HepG2 (cell line): Measurements from ENCODE around the gene TTLL8. TPM values are rescaled to one million over a fixed set of nuclear protein-coding genes. Genes with fewer than 3 reads are reported as not detected.

Source experiments
- ATAC-seq: fragments of 200-7000 bp; cut with Tn5 transposase; 3 replicates; pipeline ENCODE4 v1.9.1; 2020; ENCODE audit warnings: mild to moderate bottlenecking, moderate library complexity
- BruUV-seq: library from RNA; stranded (reverse); fragments of 400-500 nt; replicated peaks from 2 replicates; lab custom pipeline; 2021; lab: Mats Ljungman, UMichigan
- CTCF ChIA-PET: fragments of 300-600 bp; formaldehyde crosslinking; extraction: SDS; loops from one replicate; lab custom pipeline; 2021; ENCODE audit warnings: low total read pairs, inconsistent platforms, low intra/inter-chr PET ratio; lab: Yijun Ruan, JAX
- POLR2A ChIA-PET: fragments of 350-600 bp; sonication (Branson Sonifier 250); formaldehyde crosslinking; loops from one replicate; lab custom pipeline; 2020; ENCODE audit warnings: antibody characterized with exemption, inconsistent platforms; lab: Yijun Ruan, JAX
- DNase-seq: peaks from one replicate; pipeline ENCODE4 v3.0.0-alpha.2; 2015; ENCODE audit warnings: low spot score
- FAIRE-seq: peaks from 3 replicates; lab custom pipeline; 2011; peaks lifted over from hg19 to GRCh38; lab: Jason Lieb, UNC
- H2AFZ ChIP-seq: one replicate; pipeline ENCODE4 v1.6.1; 2011; ENCODE audit warnings: low read length, inconsistent platforms
- H3K27ac ChIP-seq: fragments of 300-600 bp; 3 replicates; pipeline ENCODE4 v1.8.0; 2011; ENCODE audit warnings: mixed run types, mild to moderate bottlenecking, mixed read lengths, low read length, inconsistent platforms; ENCODE audit not compliant: insufficient read depth; ENCODE audit errors: extremely low read length
- H3K27me3 ChIP-seq, 2 experiments: fragments of 200-600 bp in 1 of 2; 2 replicates in 1 of 2; 3 replicates in 1 of 2; pipeline versions ENCODE4 v1.6.0 to v1.8.0; 2011; ENCODE audit warnings: low read length in 2 of 2, mild to moderate bottlenecking in 2 of 2, moderate library complexity in 2 of 2, inconsistent platforms in 1 of 2; ENCODE audit not compliant: insufficient read depth in 2 of 2, control insufficient read depth in 1 of 2
- H3K36me3 ChIP-seq, 2 experiments: fragments of 200-600 bp in 1 of 2; replicated peaks in 1 of 2; 2 replicates in 1 of 2; 3 replicates in 1 of 2; pipeline versions ENCODE4 v1.5.1 to v1.8.0; 2011; ENCODE audit warnings: low read length in 2 of 2, inconsistent platforms in 1 of 2; ENCODE audit not compliant: insufficient read depth in 2 of 2, control insufficient read depth in 1 of 2
- H3K4me1 ChIP-seq: 2 replicates; pipeline ENCODE4 v1.5.1; 2012; ENCODE audit warnings: low read length, inconsistent platforms; ENCODE audit not compliant: insufficient read depth
- H3K4me2 ChIP-seq: 2 replicates; pipeline ENCODE4 v1.6.0; 2011; ENCODE audit warnings: low read depth, low read length, inconsistent platforms
- H3K4me3 ChIP-seq, 3 experiments: fragments of 200-600 bp in 1 of 3; sonication (generic), shearing (Covaris generic) in 1 of 3; replicated peaks in 1 of 3; 2 replicates each; pipeline ENCODE4 v1.5.1; 2011 to 2016; ENCODE audit warnings: low read length in 3 of 3, inconsistent platforms in 2 of 3, low read depth in 2 of 3, mild to moderate bottlenecking in 2 of 3, control low read depth in 1 of 3, mixed read lengths in 1 of 3; ENCODE audit not compliant: insufficient read depth in 1 of 3
- H3K79me2 ChIP-seq: one replicate; pipeline ENCODE4 v1.6.1; 2011; ENCODE audit warnings: low read length, inconsistent platforms; ENCODE audit not compliant: insufficient read depth
- H3K9ac ChIP-seq: 2 replicates; pipeline ENCODE4 v1.6.0; 2011; ENCODE audit warnings: mild to moderate bottlenecking, low read depth, low read length, inconsistent platforms; ENCODE audit not compliant: insufficient read depth
- H3K9me3 ChIP-seq: 2 replicates; pipeline ENCODE4 v1.5.1; 2012; ENCODE audit warnings: mild to moderate bottlenecking, low read length
- H4K20me1 ChIP-seq: 2 replicates; pipeline ENCODE4 v1.6.0; 2011; ENCODE audit warnings: inconsistent platforms, mild to moderate bottlenecking, low read length, moderate library complexity; ENCODE audit not compliant: insufficient read depth
- AHR ChIP-seq: IDR thresholded peaks from 2 replicates; pipeline ENCODE4 v1.6.1; 2018; ENCODE audit warnings: missing genetic modification reagents, missing compliant biosample characterization
- ATF7 ChIP-seq, 2 experiments: fragments of 450-650 bp in 1 of 2; sonication (generic) in 1 of 2; formaldehyde crosslinking in 1 of 2; IDR thresholded peaks; 2 replicates each; pipeline versions ENCODE4 v1.4.0 to v1.6.1; 2016 to 2020; ENCODE audit warnings: antibody characterized with exemption in 1 of 2, mild to moderate bottlenecking in 1 of 2, missing genetic modification reagents in 1 of 2
- BRD4 ChIP-seq: sonication (generic); formaldehyde crosslinking; IDR thresholded peaks from 2 replicates; pipeline ENCODE4 v1.4.0; 2020; ENCODE audit warnings: missing genetic modification reagents
- HMG20A ChIP-seq: IDR thresholded peaks from 2 replicates; pipeline ENCODE4 v1.6.1; 2016; ENCODE audit warnings: borderline replicate concordance
- JUN ChIP-seq: sonication (generic); formaldehyde crosslinking; IDR thresholded peaks from 2 replicates; pipeline ENCODE4 v1.4.0; 2020; ENCODE audit warnings: mild to moderate bottlenecking, missing genetic modification reagents
- TEAD2 ChIP-seq: sonication (generic); formaldehyde crosslinking; IDR thresholded peaks from 2 replicates; pipeline ENCODE4 v1.9.0; 2021; ENCODE audit warnings: missing genetic modification reagents
- TIGD3 ChIP-seq: sonication (generic); formaldehyde crosslinking; IDR thresholded peaks from 2 replicates; pipeline ENCODE4 v1.5.1; 2020; ENCODE audit warnings: mild to moderate bottlenecking, missing genetic modification reagents, borderline replicate concordance
- WIZ ChIP-seq: sonication (generic); formaldehyde crosslinking; IDR thresholded peaks from 2 replicates; pipeline ENCODE4 v1.5.1; 2020; ENCODE audit warnings: mild to moderate bottlenecking, missing genetic modification reagents
- ZFP36L2 ChIP-seq: sonication (generic); formaldehyde crosslinking; IDR thresholded peaks from 2 replicates; pipeline ENCODE4 v1.4.0; 2020; ENCODE audit warnings: missing genetic modification reagents
- ZNF101 ChIP-seq: sonication (generic); formaldehyde crosslinking; IDR thresholded peaks from 2 replicates; pipeline ENCODE4 v1.4.0; 2020; ENCODE audit warnings: mild to moderate bottlenecking, low read depth, missing genetic modification reagents, borderline replicate concordance
- ZNF337 ChIP-seq: sonication (generic); formaldehyde crosslinking; IDR thresholded peaks from 2 replicates; pipeline ENCODE4 v1.5.1; 2020; ENCODE audit warnings: missing genetic modification reagents, low read depth, mild to moderate bottlenecking, borderline replicate concordance
- ZNF576 ChIP-seq: sonication (generic); formaldehyde crosslinking; IDR thresholded peaks from 2 replicates; pipeline ENCODE4 v1.4.0; 2020; ENCODE audit warnings: mild to moderate bottlenecking, missing genetic modification reagents
- ZNF616 ChIP-seq: sonication (generic); formaldehyde crosslinking; IDR thresholded peaks from 2 replicates; pipeline ENCODE4 v1.5.0; 2020; ENCODE audit warnings: low read depth, mild to moderate bottlenecking, missing genetic modification reagents
- WGBS: methylation state at CpG from one replicate; pipeline ENCODE4 v1.1.6; 2017; ENCODE audit warnings: low lambda C conversion rate; 5-methylcytosine and 5-hydroxymethylcytosine counted together
- in situ Hi-C: cut with HindIII; loops from 2 replicates; pipeline ENCODE4 v1.10.0; 2017; ENCODE audit warnings: low pct_unique_long_range_greater_than_20kb; ENCODE audit not compliant: extremely low pct_ligation_motif_present
- intact Hi-C: fragments of 100-400 bp; cut with micrococcal nuclease; formaldehyde crosslinking; loops from one replicate; pipeline ENCODE4 v1.10.0; 2022; ENCODE audit not compliant: unreplicated experiment
- polyA plus RNA-seq, 8 experiments: library from polyadenylated mRNA; depleted of rRNA in 3 of 8; stranded (reverse) in 7 of 8; unstranded in 1 of 8; fragments of >200 nt; fragmentation: Illumina TruSeq in 4 of 8; extraction: Trizol in 4 of 8; gene quantifications; 2 replicates each; pipeline versions ENCODE4 v1.2.1 to v1.2.3, GENCODE V29; 2011 to 2016; ENCODE audit warnings: low read depth in 4 of 8, missing spikeins in 1 of 8, mixed read lengths in 1 of 8; ENCODE audit not compliant: insufficient read depth in 1 of 8
- total RNA-seq, 5 experiments: library from RNA; depleted of rRNA; stranded (reverse); fragments of >200 nt; fragmentation: Illumina TruSeq; extraction: Trizol; gene quantifications; 2 replicates each; pipeline ENCODE4 v1.2.3, GENCODE V29; 2016; ENCODE audit warnings: low read depth in 1 of 5
- TF ChIP-seq, protein P1 (sequence below): IDR thresholded peaks from 2 replicates; pipeline ENCODE4 v1.6.1; 2012; ENCODE audit warnings: inconsistent platforms

TTLL8 gene
- total and polyA plus RNA-seq, 2 of the 13 experiments (the other 11 are each of a cell fraction or from before 2014, with no cell fraction given) = not detected

GRCh38 chr22:50041361-50042065 lies 16.6 kb downstream of the TTLL8 start:
- CTCF ChIA-PET = no interaction called here
- in situ Hi-C loops = no loop called here
- Histone ChIP-seq H3K4me2 (no peak overlapping the region), H3K27ac (no peak overlapping the region), H3K79me2 (no peaks in the 10 kb centered on the region), H3K9ac (no peak overlapping the region), H3K4me3 (no peak overlapping the region), H3K27me3 (peaks cover 3 to 50% of the 10 kb centered on the region in 2 experiments), H3K4me1 (no peaks in the 10 kb centered on the region), H4K20me1 (no peaks in the 10 kb centered on the region), H3K36me3 (no peaks in the 10 kb centered on the region), H2AFZ (no peak overlapping the region), H3K9me3 (no peaks in the 10 kb centered on the region)
- FAIRE-seq = no peak
- no peak for TF ChIP-seq ZNF101 (CRISPR knock-in tag)
- POLR2A ChIA-PET = no interaction called here
- BruUV-seq = no TSS peak
- DNase-seq = no peak
- WGBS = 16% methylated on average over 12 of the region's 17 CpGs
- intact Hi-C loops = no loop called here
- no peak for ATAC-seq

GRCh38 chr22:50040717-50041116 lies 17.4 kb downstream of the TTLL8 start:
- in situ Hi-C loops = no loop called here
- WGBS = 55% methylated on average over 5 of the region's 7 CpGs
- Histone ChIP-seq H4K20me1 (no peaks in the 10 kb centered on the region), H3K79me2 (no peaks in the 10 kb centered on the region), H3K27ac (no peak overlapping the region), H3K4me1 (no peaks in the 10 kb centered on the region), H3K36me3 (no peaks in the 10 kb centered on the region), H3K9me3 (no peaks in the 10 kb centered on the region), H3K27me3 (peaks cover 4 to 50% of the 10 kb centered on the region in 2 experiments), H3K4me2 (no peak overlapping the region), H3K9ac (no peak overlapping the region), H2AFZ (no peak overlapping the region), H3K4me3 (no peak overlapping the region)
- no peak for ATAC-seq
- CTCF ChIA-PET = no interaction called here
- POLR2A ChIA-PET = no interaction called here
- no TSS peak for BruUV-seq
- no peak for TF ChIP-seq ZFP36L2 (CRISPR knock-in tag)
- TF ChIP-seq ZNF337 (CRISPR knock-in tag) = no peak
- TF ChIP-seq TIGD3 = no peak
- no peak for TF ChIP-seq BRD4 (CRISPR knock-in tag)
- no peak for TF ChIP-seq ATF7 (IDR thresholded peaks at IDR 0.05)
- no peak for TF ChIP-seq ATF7 (CRISPR knock-in tag; IDR thresholded peaks at IDR 0.05)
- TF ChIP-seq AHR (CRISPR knock-in tag) = no peak
- TF ChIP-seq, protein P1, sequence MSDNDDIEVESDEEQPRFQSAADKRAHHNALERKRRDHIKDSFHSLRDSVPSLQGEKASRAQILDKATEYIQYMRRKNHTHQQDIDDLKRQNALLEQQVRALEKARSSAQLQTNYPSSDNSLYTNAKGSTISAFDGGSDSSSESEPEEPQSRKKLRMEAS = no peak
- no peak for TF ChIP-seq JUN (CRISPR knock-in tag)
- no peak for TF ChIP-seq WIZ (CRISPR knock-in tag)
- TF ChIP-seq HMG20A (CRISPR knock-in tag) = no peak
- no peak for TF ChIP-seq ZNF576
- no peak for TF ChIP-seq TEAD2 (CRISPR knock-in tag)
- TF ChIP-seq ZNF616 (CRISPR knock-in tag) = no peak
- intact Hi-C loops = no loop called here
- no peak for FAIRE-seq
- DNase-seq = no peak
